Tibial nerve (tissue), 4 donors: ENCODE measurements around the gene WNT6. TPM values are rescaled to one million over a fixed set of nuclear protein-coding genes. Genes with fewer than 3 reads are reported as not detected.

Source experiments
- DNase-seq, 2 donors: peaks; one replicate each; pipeline ENCODE4 v3.0.0-alpha.2; 2019; ENCODE audit warnings: low spot score in 2 of 2
- H3K27ac ChIP-seq, 4 donors: fragments of 200-600 bp; sonication (generic) in 3 of 4; one replicate each; pipeline ENCODE4 v1.5.1; 2017 to 2019; ENCODE audit warnings: mild to moderate bottlenecking in 1 of 4
- H3K27me3 ChIP-seq, 2 donors: fragments of 200-600 bp; sonication (generic) in 1 of 2; one replicate each; pipeline versions ENCODE4 v1.5.1 to v1.6.0; 2017 to 2019
- H3K36me3 ChIP-seq, 3 donors: fragments of 200-600 bp; sonication (generic); one replicate each; pipeline ENCODE4 v1.5.1; 2018 to 2019
- H3K4me1 ChIP-seq, 4 donors: fragments of 200-600 bp; sonication (generic) in 3 of 4; one replicate each; pipeline ENCODE4 v1.5.1; 2017 to 2019
- H3K4me3 ChIP-seq, 4 donors: fragments of 200-600 bp; sonication (generic) in 3 of 4; one replicate each; pipeline ENCODE4 v1.5.1; 2017 to 2019; ENCODE audit warnings: mild to moderate bottlenecking in 1 of 4, moderate library complexity in 1 of 4
- H3K9me3 ChIP-seq, 4 donors: fragments of 200-600 bp; sonication (generic) in 3 of 4; one replicate each; pipeline ENCODE4 v1.5.1; 2017 to 2019
- CTCF ChIP-seq, 5 experiments: fragments of 200-600 bp in 3 of 5; fragments of 450-650 bp in 2 of 5; sonication (generic) in 3 of 5; IDR thresholded peaks; one replicate each; pipeline ENCODE4 v1.5.1; 2016 to 2019; ENCODE audit warnings: antibody characterized with exemption in 5 of 5, mild to moderate bottlenecking in 3 of 5, moderate library complexity in 2 of 5
- EP300 ChIP-seq, 2 donors: sonication (generic); formaldehyde crosslinking; IDR thresholded peaks; one replicate each; pipeline ENCODE4 v1.6.1; 2017; ENCODE audit warnings: antibody characterized with exemption in 2 of 2, mild to moderate bottlenecking in 1 of 2
- POLR2A ChIP-seq, 2 donors: fragments of 450-650 bp; IDR thresholded peaks; one replicate each; pipeline ENCODE4 v1.6.1; 2017; ENCODE audit warnings: antibody characterized with exemption in 2 of 2, mild to moderate bottlenecking in 2 of 2, moderate library complexity in 2 of 2
- WGBS, 2 donors: methylation state at CpG; one replicate each; pipeline ENCODE4 v1.1.5; 2018; 5-methylcytosine and 5-hydroxymethylcytosine counted together
- total RNA-seq, 4 donors: library from RNA; depleted of rRNA; stranded (reverse); fragments of >200 nt; gene quantifications; one replicate each; pipeline ENCODE4 v1.1.0, GENCODE V29; 2016

The WNT6 gene
- total RNA-seq, 4 donors from 2014 or later, result 26.1 to 81.5 (median 48.2) TPM

DNA sequence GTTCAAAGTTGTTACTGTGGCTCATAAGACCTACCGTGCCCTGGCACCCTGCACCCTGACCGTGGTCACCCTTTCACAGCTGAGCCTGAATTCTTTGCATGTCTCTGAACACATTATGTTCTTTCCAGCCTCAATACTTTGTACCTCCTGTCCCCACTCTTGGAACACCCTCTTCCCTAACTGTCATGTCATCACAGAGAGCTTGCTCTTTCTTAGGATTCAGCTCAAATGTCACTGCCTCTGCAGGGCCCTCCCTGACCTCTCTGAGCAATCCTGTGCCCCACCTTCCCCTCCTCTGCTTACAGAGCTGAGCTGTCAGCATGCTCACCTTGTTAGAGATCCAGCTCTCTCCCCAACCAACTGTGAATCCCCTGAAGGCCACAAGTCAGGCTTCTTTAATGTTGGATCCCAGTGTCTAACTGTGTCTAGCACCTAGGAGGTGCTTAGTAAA lies 43.0 kb upstream of the WNT6 start:
- no peak for DNase-seq
- 66 to 88% methylated on average over 2 of the region's 2 CpGs for WGBS, 2 donors
- peaks cover 0 to 98% (median 16%) of the 10 kb centered on the region in 3 donors for H3K36me3 ChIP-seq

DNA sequence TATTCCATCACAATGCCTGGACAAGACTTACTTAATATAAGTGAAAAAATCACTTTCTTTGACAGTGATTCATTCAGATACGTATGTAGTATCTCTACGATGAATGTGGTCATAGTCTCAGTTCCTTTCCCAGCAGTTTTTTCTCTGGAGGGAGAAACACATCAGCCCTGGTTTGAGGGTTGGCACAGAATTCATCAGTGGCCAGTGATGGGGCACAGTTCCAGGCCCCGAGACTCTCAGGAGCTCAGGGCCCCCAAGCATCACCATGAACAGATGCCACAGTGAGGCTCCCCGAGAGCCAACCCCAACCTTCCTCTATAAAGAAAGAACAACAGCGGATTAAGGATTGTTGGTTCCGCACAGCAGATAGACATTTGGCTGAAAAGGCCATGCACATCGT lies 40.5 kb upstream of the WNT6 start:
- no peak overlapping the region for H3K27ac ChIP-seq
- no peaks in the 10 kb centered on the region for H3K4me1 ChIP-seq
- no peak for DNase-seq
- H3K27me3 ChIP-seq, result no peaks in the 10 kb centered on the region
- no peaks in the 10 kb centered on the region for H3K9me3 ChIP-seq
- H3K36me3 ChIP-seq, result peaks cover 0 to 75% (median 3%) of the 10 kb centered on the region in 3 donors
- TF ChIP-seq EP300 (IDR thresholded peaks at IDR 0.05) (no peak), POLR2A (IDR thresholded peaks at IDR 0.05) (no peak), CTCF (IDR thresholded peaks at IDR 0.05) (no peak)
- no peak overlapping the region for H3K4me3 ChIP-seq
- WGBS, 2 donors, result 87 to 89% methylated on average over 7 of the region's 7 CpGs

More for the DNA sequence above, 43.0 kb upstream of the WNT6 start:
- TF ChIP-seq EP300 (IDR thresholded peaks at IDR 0.05) (no peak), POLR2A (IDR thresholded peaks at IDR 0.05) (no peak), CTCF (IDR thresholded peaks at IDR 0.05) (no peak)
- H3K27me3 ChIP-seq, result no peaks in the 10 kb centered on the region
- no peak overlapping the region for H3K27ac ChIP-seq
- no peak overlapping the region for H3K4me3 ChIP-seq
- H3K4me1 ChIP-seq, result no peaks in the 10 kb centered on the region
- no peaks in the 10 kb centered on the region for H3K9me3 ChIP-seq

- 88 to 92% methylated on average over 10 to 15 of the region's 15 CpGs for WGBS, 2 donors
- DNase-seq, result no peak
- no peaks in the 10 kb centered on the region for H3K4me1 ChIP-seq
- no peak overlapping the region for H3K4me3 ChIP-seq
- H3K36me3 ChIP-seq, result peaks cover 0 to 58% (median 0%) of the 10 kb centered on the region in 3 donors
- H3K27ac ChIP-seq, result no peak overlapping the region
- no peak for TF ChIP-seq CTCF (IDR thresholded peaks at IDR 0.05)
- TF ChIP-seq EP300 (IDR thresholded peaks at IDR 0.05), result no peak
- no peak for TF ChIP-seq POLR2A (IDR thresholded peaks at IDR 0.05)
- no peaks in the 10 kb centered on the region for H3K27me3 ChIP-seq
- H3K9me3 ChIP-seq, result no peaks in the 10 kb centered on the region
Observed at GRCh38 chr2:218820746-218821369, 38.7 kb upstream of the WNT6 start.

- H3K27me3 ChIP-seq, result no peaks in the 10 kb centered on the region
- H3K4me1 ChIP-seq, result no peaks in the 10 kb centered on the region
- DNase-seq, result no peak
- H3K36me3 ChIP-seq, result peaks cover 0 to 49% (median 0%) of the 10 kb centered on the region in 3 donors
- H3K4me3 ChIP-seq, result no peak overlapping the region
- WGBS, 2 donors, result 69 to 75% methylated on average over 9 of the region's 9 CpGs
- no peak overlapping the region for H3K27ac ChIP-seq
- TF ChIP-seq EP300 (IDR thresholded peaks at IDR 0.05) (no peak), CTCF (IDR thresholded peaks at IDR 0.05) (no peak), POLR2A (IDR thresholded peaks at IDR 0.05) (no peak)
- H3K9me3 ChIP-seq, result no peaks in the 10 kb centered on the region
Observed at GRCh38 chr2:218821605-218822211, 37.9 kb upstream of the WNT6 start.

DNA sequence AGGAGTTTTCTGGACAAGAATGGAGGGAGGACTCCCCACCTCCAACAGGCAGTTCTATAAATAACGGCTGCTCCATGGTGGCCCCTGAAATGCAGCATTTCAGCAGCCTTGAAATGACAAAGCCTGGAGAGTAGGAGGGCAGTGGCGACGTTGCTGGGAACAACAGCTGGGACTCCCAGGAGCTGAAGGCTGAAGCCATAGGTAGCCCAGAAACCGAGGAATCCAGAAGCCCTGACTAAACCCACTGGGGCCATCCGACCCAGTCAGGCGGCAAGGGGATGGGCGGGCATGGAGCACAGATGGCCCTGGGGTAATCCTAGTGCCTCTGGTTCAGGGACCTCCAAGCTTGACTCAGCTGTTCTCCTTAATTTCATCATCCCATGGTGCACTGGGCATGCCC lies 37.0 kb upstream of the WNT6 start:
- Histone ChIP-seq H3K9me3 (no peaks in the 10 kb centered on the region), H3K27me3 (no peaks in the 10 kb centered on the region), H3K27ac (no peak overlapping the region), H3K4me1 (no peaks in the 10 kb centered on the region), H3K36me3 (peaks cover 0 to 40% (median 0%) of the 10 kb centered on the region in 3 donors), H3K4me3 (no peak overlapping the region)
- TF ChIP-seq CTCF (IDR thresholded peaks at IDR 0.05) (no peak), POLR2A (IDR thresholded peaks at IDR 0.05) (no peak), EP300 (IDR thresholded peaks at IDR 0.05) (no peak)
- DNase-seq, result no peak
- WGBS, 2 donors, result 71 to 74% methylated on average over 7 of the region's 7 CpGs
